WTC11 (cell line): Measurements from ENCODE around the gene MOSPD3.

Experiments
- CTCF ChIP-seq: fragments of 200-600 bp; IDR thresholded peaks from 2 replicates; pipeline ENCODE4 v1.8.0; 2022; ENCODE audit warnings: antibody characterized with exemption
- E2F4 ChIP-seq: sonication (generic); formaldehyde crosslinking; IDR thresholded peaks from 2 replicates; pipeline ENCODE4 v1.8.1; 2022; ENCODE audit warnings: low read depth, mild to moderate bottlenecking, moderate library complexity, missing genetic modification reagents, borderline replicate concordance
- ESRRA ChIP-seq: sonication (generic); formaldehyde crosslinking; IDR thresholded peaks from 2 replicates; pipeline ENCODE4 v1.8.1; 2022; ENCODE audit warnings: mild to moderate bottlenecking, missing genetic modification reagents, borderline replicate concordance
- IRF1 ChIP-seq: sonication (generic); formaldehyde crosslinking; IDR thresholded peaks from 2 replicates; pipeline ENCODE4 v1.8.0; 2023; ENCODE audit warnings: missing genetic modification reagents
- NFE2L1 ChIP-seq: sonication (generic); formaldehyde crosslinking; IDR thresholded peaks from 2 replicates; pipeline ENCODE4 v1.8.1; 2023; ENCODE audit warnings: missing genetic modification reagents
- ZNF232 ChIP-seq: sonication (generic); formaldehyde crosslinking; IDR thresholded peaks from 2 replicates; pipeline ENCODE4 v1.8.0; 2022; ENCODE audit warnings: mild to moderate bottlenecking, missing genetic modification reagents
- TF ChIP-seq, protein P1 (sequence below): sonication (generic); formaldehyde crosslinking; IDR thresholded peaks from 2 replicates; pipeline ENCODE4 v1.8.1; 2023; ENCODE audit warnings: mild to moderate bottlenecking, missing genetic modification reagents, borderline replicate concordance

- TF ChIP-seq CTCF (no peak), ZNF232 (CRISPR knock-in tag) (no peak), ESRRA (CRISPR knock-in tag) (no peak), IRF1 (CRISPR knock-in tag) (no peak), E2F4 (CRISPR knock-in tag) (no peak), NFE2L1 (CRISPR knock-in tag) (no peak)
- TF ChIP-seq, protein P1, sequence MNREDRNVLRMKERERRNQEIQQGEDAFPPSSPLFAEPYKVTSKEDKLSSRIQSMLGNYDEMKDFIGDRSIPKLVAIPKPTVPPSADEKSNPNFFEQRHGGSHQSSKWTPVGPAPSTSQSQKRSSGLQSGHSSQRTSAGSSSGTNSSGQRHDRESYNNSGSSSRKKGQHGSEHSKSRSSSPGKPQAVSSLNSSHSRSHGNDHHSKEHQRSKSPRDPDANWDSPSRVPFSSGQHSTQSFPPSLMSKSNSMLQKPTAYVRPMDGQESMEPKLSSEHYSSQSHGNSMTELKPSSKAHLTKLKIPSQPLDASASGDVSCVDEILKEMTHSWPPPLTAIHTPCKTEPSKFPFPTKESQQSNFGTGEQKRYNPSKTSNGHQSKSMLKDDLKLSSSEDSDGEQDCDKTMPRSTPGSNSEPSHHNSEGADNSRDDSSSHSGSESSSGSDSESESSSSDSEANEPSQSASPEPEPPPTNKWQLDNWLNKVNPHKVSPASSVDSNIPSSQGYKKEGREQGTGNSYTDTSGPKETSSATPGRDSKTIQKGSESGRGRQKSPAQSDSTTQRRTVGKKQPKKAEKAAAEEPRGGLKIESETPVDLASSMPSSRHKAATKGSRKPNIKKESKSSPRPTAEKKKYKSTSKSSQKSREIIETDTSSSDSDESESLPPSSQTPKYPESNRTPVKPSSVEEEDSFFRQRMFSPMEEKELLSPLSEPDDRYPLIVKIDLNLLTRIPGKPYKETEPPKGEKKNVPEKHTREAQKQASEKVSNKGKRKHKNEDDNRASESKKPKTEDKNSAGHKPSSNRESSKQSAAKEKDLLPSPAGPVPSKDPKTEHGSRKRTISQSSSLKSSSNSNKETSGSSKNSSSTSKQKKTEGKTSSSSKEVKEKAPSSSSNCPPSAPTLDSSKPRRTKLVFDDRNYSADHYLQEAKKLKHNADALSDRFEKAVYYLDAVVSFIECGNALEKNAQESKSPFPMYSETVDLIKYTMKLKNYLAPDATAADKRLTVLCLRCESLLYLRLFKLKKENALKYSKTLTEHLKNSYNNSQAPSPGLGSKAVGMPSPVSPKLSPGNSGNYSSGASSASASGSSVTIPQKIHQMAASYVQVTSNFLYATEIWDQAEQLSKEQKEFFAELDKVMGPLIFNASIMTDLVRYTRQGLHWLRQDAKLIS (CRISPR knock-in tag) = no peak
These were observed 7.9 kb downstream of the MOSPD3 start for GRCh38 chr7:100620239-100620638.
